NCI-H446 (cell line): ENCODE results near the gene CYP3A4.
"Not testable (repeated sequence)": the region's sequence is repeated elsewhere in the genome, so short reads cannot be mapped to it uniquely, and the experiment has no call there.

Experiments used
- DNase-seq, 2 experiments: peaks; one replicate each; lab custom pipeline; 2025; lab: John Stamatoyannopoulos, UW

Gene CYP3A4

GRCh38 chr7:99752356-99752755 lies 31.6 kb downstream of the CYP3A4 start:
- no peak for DNase-seq

- DNase-seq: not testable (repeated sequence)
These were observed 32.5 kb downstream of the CYP3A4 start for GRCh38 chr7:99751322-99752052.

- no peak for DNase-seq
These were observed 35.0 kb downstream of the CYP3A4 start for GRCh38 chr7:99748846-99749579.

GRCh38 chr7:99746915-99747314 lies 37.1 kb downstream of the CYP3A4 start:
- DNase-seq: not testable (repeated sequence)

- not testable (repeated sequence) for DNase-seq
These were observed 38.6 kb downstream of the CYP3A4 start for GRCh38 chr7:99745395-99745794.

GRCh38 chr7:99742737-99743394 lies 41.1 kb downstream of the CYP3A4 start:
- no peak for DNase-seq

- no peak for DNase-seq
These were observed 42.6 kb downstream of the CYP3A4 start for GRCh38 chr7:99741441-99741795.

- DNase-seq: no peak
These were observed 43.2 kb downstream of the CYP3A4 start for GRCh38 chr7:99740573-99741440.

GRCh38 chr7:99739699-99740572 lies 44.0 kb downstream of the CYP3A4 start:
- no peak for DNase-seq

GRCh38 chr7:99737726-99738125 lies 46.3 kb downstream of the CYP3A4 start:
- DNase-seq: no peak

GRCh38 chr7:99736667-99737066 lies 47.3 kb downstream of the CYP3A4 start:
- DNase-seq: not testable (repeated sequence)

GRCh38 chr7:99734987-99735386 lies 49.0 kb downstream of the CYP3A4 start, which contains the start of gene CYP3A7:
Gene CYP3A7, minus strand, starts transcription at chr7:99735196. Its CDS starts 103 bp downstream, at chr7:99735093.
- DNase-seq: no peak

GRCh38 chr7:99733448-99733847 lies 50.5 kb downstream of the CYP3A4 start:
- DNase-seq: no peak

- no peak for DNase-seq
These were observed 51.0 kb downstream of the CYP3A4 start for GRCh38 chr7:99733003-99733402.

- no peak for DNase-seq
These were observed 52.2 kb downstream of the CYP3A4 start for GRCh38 chr7:99731638-99732374.

- DNase-seq: no peak
These were observed 53.0 kb downstream of the CYP3A4 start for GRCh38 chr7:99730992-99731391.

GRCh38 chr7:99730238-99730810 lies 53.7 kb downstream of the CYP3A4 start:
- DNase-seq: no peak

- no peak for DNase-seq
These were observed 54.3 kb downstream of the CYP3A4 start for GRCh38 chr7:99729486-99730237.

GRCh38 chr7:99728615-99729014 lies 55.4 kb downstream of the CYP3A4 start:
- no peak for DNase-seq
